HepG2 (cell line): ENCODE measurements around the gene ESRP2. TPM values are rescaled to one million over a fixed set of nuclear protein-coding genes. Genes with fewer than 3 reads are reported as not detected.

Experiments used
- CHD4 ChIP-seq: fragments of 200-600 bp; sonication (generic); IDR thresholded peaks from 2 replicates; pipeline ENCODE4 v1.7.0; 2017; ENCODE audit warnings: mild to moderate bottlenecking, low read length, borderline replicate concordance
- GABPA ChIP-seq, 2 experiments: IDR thresholded peaks; 2 replicates each; pipeline ENCODE4 v1.6.1; 2011 to 2016; ENCODE audit warnings: low read depth in 2 of 2, low read length in 1 of 2, missing biosample characterization in 1 of 2, missing genetic modification characterization in 1 of 2
- HOXA7 ChIP-seq: sonication (generic); formaldehyde crosslinking; IDR thresholded peaks from 2 replicates; pipeline ENCODE4 v1.8.1; 2022; ENCODE audit warnings: mild to moderate bottlenecking, missing genetic modification reagents, moderate library complexity
- PAF1 ChIP-seq: IDR thresholded peaks from 2 replicates; pipeline ENCODE4 v1.6.1; 2016; ENCODE audit warnings: missing genetic modification reagents, missing compliant biosample characterization
- TRAFD1 ChIP-seq: sonication (generic); formaldehyde crosslinking; IDR thresholded peaks from 2 replicates; pipeline ENCODE4 v1.5.1; 2020; ENCODE audit warnings: missing genetic modification reagents, mild to moderate bottlenecking, borderline replicate concordance
- ZBTB40 ChIP-seq, 2 experiments: fragments of 450-650 bp in 1 of 2; sonication (generic) in 1 of 2; formaldehyde crosslinking in 1 of 2; IDR thresholded peaks; 2 replicates each; pipeline versions ENCODE4 v1.6.1 to v1.8.0; 2016 to 2022; ENCODE audit warnings: antibody characterized with exemption in 1 of 2, mild to moderate bottlenecking in 1 of 2, missing genetic modification reagents in 1 of 2
- ZHX2 ChIP-seq, 2 experiments: sonication (generic) in 1 of 2; formaldehyde crosslinking in 1 of 2; IDR thresholded peaks; 2 replicates each; pipeline versions ENCODE4 v1.6.1 to v1.9.0; 2014 to 2022; ENCODE audit warnings: antibody characterized with exemption in 1 of 2, borderline replicate concordance in 1 of 2, inconsistent platforms in 1 of 2, low read depth in 1 of 2, missing genetic modification reagents in 1 of 2
- ZNF230 ChIP-seq: sonication (generic); formaldehyde crosslinking; IDR thresholded peaks from 2 replicates; pipeline ENCODE4 v1.4.0; 2020; ENCODE audit warnings: mild to moderate bottlenecking, missing genetic modification reagents
- ZNF543 ChIP-seq: sonication (generic); formaldehyde crosslinking; IDR thresholded peaks from 2 replicates; pipeline ENCODE4 v1.4.0; 2020; ENCODE audit warnings: mild to moderate bottlenecking, missing genetic modification reagents
- ZNF569 ChIP-seq: sonication (generic); formaldehyde crosslinking; IDR thresholded peaks from 2 replicates; pipeline ENCODE4 v1.5.0; 2020; ENCODE audit warnings: mild to moderate bottlenecking, missing genetic modification reagents, moderate library complexity, borderline replicate concordance
- polyA plus RNA-seq, 8 experiments: library from polyadenylated mRNA; depleted of rRNA in 3 of 8; stranded (reverse) in 7 of 8; unstranded in 1 of 8; fragments of >200 nt; fragmentation: Illumina TruSeq in 4 of 8; extraction: Trizol in 4 of 8; gene quantifications; 2 replicates each; pipeline versions ENCODE4 v1.2.1 to v1.2.3, GENCODE V29; 2011 to 2016; ENCODE audit warnings: low read depth in 4 of 8, missing spikeins in 1 of 8, mixed read lengths in 1 of 8; ENCODE audit not compliant: insufficient read depth in 1 of 8
- total RNA-seq, 5 experiments: library from RNA; depleted of rRNA; stranded (reverse); fragments of >200 nt; fragmentation: Illumina TruSeq; extraction: Trizol; gene quantifications; 2 replicates each; pipeline ENCODE4 v1.2.3, GENCODE V29; 2016; ENCODE audit warnings: low read depth in 1 of 5

Gene ESRP2
- total and polyA plus RNA-seq, 2 of the 13 experiments (the other 11 are each of a cell fraction or from before 2014, with no cell fraction given), result 21.1 to 32.4 TPM

GRCh38 chr16:68281368-68282063 is 45.6 kb upstream of the ESRP2 start (continued):
- TF ChIP-seq ZBTB40 (IDR thresholded peaks at IDR 0.05) (no peak), ZBTB40 (CRISPR knock-in tag; IDR thresholded peaks at IDR 0.05) (no peak; the same call in 1 of the 2 replicates), PAF1 (CRISPR knock-in tag) (no peak), ZNF543 (peak; percentile 89; the same call in 1 of the 2 replicates), CHD4 (no peak), ZNF569 (CRISPR knock-in tag) (no peak), GABPA (IDR thresholded peaks at IDR 0.05; ENCODE audit: low read depth, low read length) (no peak), GABPA (CRISPR knock-in tag; IDR thresholded peaks at IDR 0.05; ENCODE audit: low read depth) (0 out of 2 replicates have a peak, but pooled peaks have one; percentile 26), TRAFD1 (CRISPR knock-in tag) (no peak), HOXA7 (no peak), ZNF230 (0 out of 2 replicates have a peak, but pooled peaks have one; percentile 61), ZHX2 (IDR thresholded peaks at IDR 0.05; ENCODE audit: low read depth) (peak; percentile 79; the same call in 1 of the 2 replicates), ZHX2 (CRISPR knock-in tag; IDR thresholded peaks at IDR 0.05; ENCODE audit: borderline replicate concordance) (no peak)
